Measurements from ENCODE around the gene TRIM47. TPM values are rescaled to one million over a fixed set of nuclear protein-coding genes. Genes with fewer than 3 reads are reported as not detected.

TRIM47 gene, protein sequence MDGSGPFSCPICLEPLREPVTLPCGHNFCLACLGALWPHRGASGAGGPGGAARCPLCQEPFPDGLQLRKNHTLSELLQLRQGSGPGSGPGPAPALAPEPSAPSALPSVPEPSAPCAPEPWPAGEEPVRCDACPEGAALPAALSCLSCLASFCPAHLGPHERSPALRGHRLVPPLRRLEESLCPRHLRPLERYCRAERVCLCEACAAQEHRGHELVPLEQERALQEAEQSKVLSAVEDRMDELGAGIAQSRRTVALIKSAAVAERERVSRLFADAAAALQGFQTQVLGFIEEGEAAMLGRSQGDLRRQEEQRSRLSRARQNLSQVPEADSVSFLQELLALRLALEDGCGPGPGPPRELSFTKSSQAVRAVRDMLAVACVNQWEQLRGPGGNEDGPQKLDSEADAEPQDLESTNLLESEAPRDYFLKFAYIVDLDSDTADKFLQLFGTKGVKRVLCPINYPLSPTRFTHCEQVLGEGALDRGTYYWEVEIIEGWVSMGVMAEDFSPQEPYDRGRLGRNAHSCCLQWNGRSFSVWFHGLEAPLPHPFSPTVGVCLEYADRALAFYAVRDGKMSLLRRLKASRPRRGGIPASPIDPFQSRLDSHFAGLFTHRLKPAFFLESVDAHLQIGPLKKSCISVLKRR
- 10 to 100 TPM; 33.9 to 43.4 TPM for total RNA-seq

DNA sequence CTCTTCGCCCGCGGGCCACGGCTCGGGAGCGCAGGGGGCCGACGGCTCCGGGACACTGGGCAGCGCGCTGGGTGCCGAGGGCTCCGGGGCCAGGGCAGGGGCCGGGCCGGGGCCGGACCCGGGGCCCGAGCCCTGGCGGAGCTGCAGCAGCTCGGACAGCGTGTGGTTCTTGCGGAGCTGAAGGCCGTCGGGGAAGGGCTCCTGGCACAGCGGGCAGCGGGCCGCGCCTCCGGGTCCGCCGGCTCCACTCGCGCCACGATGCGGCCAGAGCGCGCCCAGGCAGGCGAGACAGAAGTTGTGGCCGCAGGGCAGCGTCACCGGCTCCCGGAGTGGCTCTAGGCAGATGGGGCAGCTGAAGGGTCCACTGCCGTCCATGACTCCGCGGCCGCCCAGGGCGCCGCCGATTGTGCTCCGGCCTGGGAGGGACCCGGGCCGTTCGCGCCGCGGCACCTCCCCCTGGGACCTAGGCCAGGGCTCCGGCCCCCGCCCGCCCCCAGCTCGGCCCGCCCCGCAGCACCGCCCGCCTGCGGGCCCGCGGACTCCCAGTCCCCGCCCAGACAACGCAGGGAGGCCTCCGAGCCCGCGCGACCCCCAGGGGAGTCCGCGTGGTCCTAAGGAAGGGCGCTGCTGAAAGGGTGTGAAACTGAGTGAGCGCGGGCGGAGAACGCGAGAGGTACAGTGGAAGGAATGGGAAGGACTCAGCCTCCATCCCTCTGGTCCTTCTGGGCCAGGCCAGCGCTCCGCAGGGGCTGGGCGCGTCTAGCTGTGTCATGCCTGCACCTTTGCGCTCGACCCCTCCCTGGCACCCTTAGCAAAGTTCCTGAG is at the start of gene TRIM47:
Gene TRIM47, minus strand, starts transcription at position 408 of the 825 bp plus-strand sequence. Its CDS starts 33 bp downstream, at position 375.
- Mint-ChIP-seq H3K36me3 (ENCODE audit: low read depth) (peaks cover 18% of the 10 kb centered on the region), H3K27ac (peak within 1 kb of the TSS; percentile 99), H3K4me3 (peak within 1 kb of the TSS; percentile 99), H3K4me1 (peaks cover 51% of the 10 kb centered on the region), H3K27me3 (no peaks in the 10 kb centered on the region), H3K9me3 (no peaks in the 10 kb centered on the region)
- DNase-seq, result peak; percentile 39
- ChIA-PET POLR2A (interaction anchor here (0.8 kb wide), 1 partner anchor 9 kb away, joined by 3 read pairs; no protein-coding TSS in a partner anchor), CTCF (interaction anchor here (0.6 to 4.3 kb wide), 22 partner anchors 9 to 185 kb away, joined by 3 to 22 read pairs (median 5); partner anchors contain the start of genes GALK1, TRIM65, UNC13D and WBP2)

DNA sequence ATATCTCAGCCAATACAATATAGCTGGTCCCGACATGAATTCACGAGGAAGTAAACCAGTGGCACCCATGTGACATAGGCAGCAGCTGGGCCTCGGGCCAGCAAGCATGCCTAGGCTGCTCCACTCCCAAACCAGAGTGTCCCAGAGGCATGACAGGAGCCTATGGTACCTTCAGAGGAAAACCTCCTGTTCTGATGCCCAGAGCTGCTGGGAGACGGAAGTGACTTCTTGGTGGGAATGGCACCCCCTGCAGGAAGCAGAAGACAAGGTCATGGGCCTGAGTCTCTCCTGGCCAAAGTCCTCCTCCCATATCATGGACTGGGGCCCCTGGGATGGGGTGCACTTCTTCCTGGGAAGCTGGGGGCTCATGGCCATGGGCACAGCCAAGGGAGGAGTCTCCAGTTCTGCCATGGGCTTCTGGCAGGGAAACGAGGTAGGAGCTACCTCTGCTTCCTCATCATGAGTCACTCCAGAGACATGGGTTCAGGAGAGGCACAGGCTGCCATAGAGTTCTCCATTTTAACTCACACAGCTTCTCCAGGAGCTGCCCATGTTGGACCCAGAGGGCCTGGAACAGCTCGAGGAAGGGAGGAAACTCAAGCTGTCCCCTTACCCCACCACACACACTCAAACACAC is 49.0 kb upstream of the TRIM47 start:
- Mint-ChIP-seq H3K27me3 (no peaks in the 10 kb centered on the region), H3K27ac (no peak overlapping the region), H3K9me3 (no peaks in the 10 kb centered on the region), H3K36me3 (ENCODE audit: low read depth) (no peaks in the 10 kb centered on the region), H3K4me1 (no peaks in the 10 kb centered on the region), H3K4me3 (no peak overlapping the region)
- POLR2A ChIA-PET, result no interaction called here
- DNase-seq, result no peak
- CTCF ChIA-PET, result interaction anchor here (0.5 to 2.0 kb wide), 8 partner anchors 8 to 770 kb away, joined by 3 to 5 read pairs (median 4); partner anchors contain the start of genes FBF1 and TRIM47

DNA sequence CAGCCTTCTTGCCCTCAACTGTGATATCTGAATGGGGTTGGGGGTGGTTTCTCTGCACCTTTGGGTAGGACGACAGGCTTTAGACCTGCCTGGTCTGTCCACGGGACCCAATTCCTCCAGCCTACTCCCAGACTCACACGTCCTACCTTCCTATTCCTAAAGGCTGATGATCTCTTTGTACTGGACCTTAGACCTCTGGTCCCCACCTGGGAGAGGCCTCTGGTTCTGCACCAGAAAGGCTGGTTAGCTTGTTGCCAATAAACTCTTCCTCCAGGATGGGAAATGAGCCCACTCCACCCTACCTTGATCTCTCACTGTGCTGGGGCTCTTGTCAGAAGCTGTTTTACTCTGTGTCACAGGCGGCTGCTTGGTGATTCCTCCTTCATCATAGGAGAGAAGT is 48.1 kb upstream of the TRIM47 start:
- CTCF ChIA-PET, result interaction anchor here (0.9 to 1.2 kb wide), 2 partner anchors 42 to 48 kb away, joined by 3 read pairs; partner anchors contain the start of gene TRIM47

DNA sequence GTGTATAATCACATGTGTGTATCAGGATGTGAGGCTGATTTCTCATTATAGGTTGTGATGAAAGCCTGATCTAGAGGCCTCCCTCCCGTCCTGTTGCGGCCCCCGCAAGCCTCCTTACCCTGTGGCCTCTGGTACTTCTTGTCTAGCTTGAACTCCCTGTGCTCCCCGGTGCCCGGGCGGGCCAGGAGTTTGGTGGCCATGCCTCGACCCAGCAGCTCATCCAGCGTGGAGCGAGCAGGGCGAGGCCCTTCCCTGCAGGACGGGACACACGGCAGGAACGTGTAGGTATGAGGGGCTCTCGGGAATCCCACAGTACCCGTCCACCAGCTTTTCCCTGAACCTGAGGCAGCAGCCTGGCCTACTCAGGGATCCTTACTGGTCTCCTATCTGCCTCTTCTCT is 47.5 kb upstream of the TRIM47 start:
- no peaks in the 10 kb centered on the region for H3K36me3 Mint-ChIP-seq (ENCODE audit: low read depth)
- no peak for DNase-seq
- no peaks in the 10 kb centered on the region for H3K4me1 Mint-ChIP-seq
- H3K27me3 Mint-ChIP-seq, result no peaks in the 10 kb centered on the region
- H3K27ac Mint-ChIP-seq, result no peak overlapping the region
- CTCF ChIA-PET, result interaction anchor here (1.0 to 1.2 kb wide), 2 partner anchors 34 to 43 kb away, joined by 3 to 4 read pairs; no protein-coding TSS in a partner anchor
- no peaks in the 10 kb centered on the region for H3K9me3 Mint-ChIP-seq
- no peak overlapping the region for H3K4me3 Mint-ChIP-seq
- POLR2A ChIA-PET, result no interaction called here

More for the DNA sequence above, 48.1 kb upstream of the TRIM47 start:
- Mint-ChIP-seq H3K27me3 (no peaks in the 10 kb centered on the region), H3K36me3 (ENCODE audit: low read depth) (no peaks in the 10 kb centered on the region), H3K27ac (no peak overlapping the region), H3K4me3 (no peak overlapping the region), H3K9me3 (no peaks in the 10 kb centered on the region), H3K4me1 (no peaks in the 10 kb centered on the region)
- DNase-seq, result no peak
- POLR2A ChIA-PET, result no interaction called here

DNA sequence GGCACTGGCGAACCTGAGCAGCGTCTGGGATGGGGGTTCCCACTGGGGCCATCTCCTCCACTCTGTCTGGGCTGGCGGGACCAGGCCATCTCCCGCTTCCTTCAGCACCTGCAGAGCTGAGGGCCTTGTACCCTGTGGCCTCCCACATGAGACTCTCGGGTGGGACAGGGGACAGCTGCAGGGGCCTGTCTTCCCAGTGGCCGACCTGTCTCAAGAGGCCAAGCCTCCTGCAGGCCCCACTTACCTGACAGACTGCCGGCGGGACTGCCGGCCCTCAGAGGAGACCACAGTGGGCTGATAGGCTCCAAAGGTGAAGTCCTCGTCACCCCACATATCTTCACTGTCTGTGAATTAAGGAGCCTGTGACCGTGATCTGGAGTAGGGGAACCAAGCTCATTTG is 46.7 kb upstream of the TRIM47 start:
- ChIA-PET POLR2A (no interaction called here), CTCF (interaction anchor here (1.0 kb wide), 1 partner anchor 35 kb away, joined by 4 read pairs; no protein-coding TSS in a partner anchor)
- no peaks in the 10 kb centered on the region for H3K36me3 Mint-ChIP-seq (ENCODE audit: low read depth)
- H3K4me3 Mint-ChIP-seq, result no peak overlapping the region
- H3K4me1 Mint-ChIP-seq, result no peaks in the 10 kb centered on the region
- H3K27ac Mint-ChIP-seq, result no peak overlapping the region
- no peak for DNase-seq
- H3K27me3 Mint-ChIP-seq, result no peaks in the 10 kb centered on the region
- no peaks in the 10 kb centered on the region for H3K9me3 Mint-ChIP-seq

DNA sequence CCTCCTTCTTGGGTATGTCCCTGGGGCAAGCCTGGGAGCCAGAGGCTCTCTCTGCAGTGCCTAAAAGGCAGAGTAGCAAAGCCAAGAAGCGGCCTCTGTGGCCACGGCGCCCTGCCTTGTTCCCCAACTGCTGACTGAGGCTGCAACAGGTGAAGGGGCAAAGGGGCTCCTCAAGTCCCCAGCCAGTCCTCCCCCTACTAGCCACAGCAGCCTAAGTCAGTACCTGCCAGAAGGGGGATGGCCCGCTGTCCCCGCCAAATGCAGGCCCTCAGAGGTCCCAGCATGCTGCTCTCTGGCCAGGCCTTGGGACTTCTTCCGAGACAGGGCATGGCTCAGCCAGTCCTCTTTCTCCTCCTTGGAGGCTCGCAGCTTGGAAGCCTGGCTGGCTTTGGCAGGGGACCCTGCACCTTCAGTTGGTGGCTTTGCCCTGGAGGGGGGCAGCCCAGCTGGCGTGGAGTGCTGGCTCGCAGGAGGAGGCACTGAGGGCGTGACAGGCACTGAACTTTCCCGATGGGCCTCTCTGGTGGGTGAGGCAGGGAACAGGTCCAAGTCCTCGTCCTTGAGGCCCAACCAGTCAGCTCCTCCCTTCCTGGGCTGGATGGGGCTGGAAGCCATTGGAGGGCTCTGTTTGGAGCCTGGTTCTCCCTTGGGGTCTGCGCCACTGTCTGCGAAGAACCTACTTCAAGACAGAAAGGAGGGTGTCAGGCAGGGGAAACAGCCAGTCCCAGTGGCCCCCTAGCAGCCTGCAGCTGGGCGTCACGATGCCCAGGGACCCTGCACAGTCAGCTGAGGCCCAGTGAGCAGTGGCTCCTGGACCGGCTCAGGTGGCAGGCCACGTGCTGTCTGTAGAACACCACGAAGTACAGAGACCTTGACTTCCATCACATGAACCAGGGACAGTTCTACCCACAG is 44.8 kb upstream of the TRIM47 start:
- Mint-ChIP-seq H3K27me3 (no peaks in the 10 kb centered on the region), H3K4me3 (no peak overlapping the region), H3K9me3 (no peaks in the 10 kb centered on the region), H3K27ac (no peak overlapping the region), H3K36me3 (ENCODE audit: low read depth) (no peaks in the 10 kb centered on the region), H3K4me1 (no peaks in the 10 kb centered on the region)
- no peak for DNase-seq
- ChIA-PET CTCF (interaction anchor here (1.6 kb wide), 1 partner anchor 12 kb away, joined by 4 read pairs; no protein-coding TSS in a partner anchor), POLR2A (no interaction called here)

DNA sequence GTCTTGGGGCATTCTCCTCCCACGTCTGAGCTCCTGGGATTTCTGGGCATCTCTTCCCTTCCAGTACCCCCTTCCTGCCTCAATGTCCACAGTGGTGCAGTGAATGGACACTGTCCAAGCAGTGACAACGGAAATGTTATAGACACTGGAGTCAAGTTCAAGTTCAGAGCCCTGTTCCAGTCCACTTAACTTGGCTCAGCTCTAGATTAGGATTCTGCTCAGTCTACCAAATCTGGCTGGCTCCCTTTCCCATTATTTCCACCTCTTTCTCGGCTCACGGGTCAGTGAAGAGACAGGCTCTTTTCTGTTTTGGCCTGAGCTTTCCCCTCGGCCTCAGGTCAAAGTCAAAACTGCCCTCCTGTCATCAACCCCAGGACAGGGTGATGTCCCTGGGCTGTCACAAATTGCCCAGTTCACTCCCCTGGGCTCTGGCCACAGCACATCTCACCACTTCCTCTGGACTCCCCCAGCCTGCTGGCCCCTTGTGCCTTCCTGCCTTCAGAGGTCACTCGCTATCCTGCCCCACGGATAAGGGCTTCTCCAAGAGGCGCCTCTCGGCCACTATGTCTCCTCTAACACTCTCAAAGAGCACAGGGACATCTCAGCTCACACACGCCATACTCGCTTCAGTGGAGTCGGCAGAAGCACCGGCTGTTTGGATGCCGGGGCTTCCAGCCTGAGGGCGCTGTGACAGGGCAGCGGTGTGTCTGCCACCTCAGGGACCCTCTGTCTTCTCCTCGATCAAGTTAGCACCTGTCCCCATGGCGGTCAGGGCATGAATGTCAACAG is 44.0 kb upstream of the TRIM47 start:
- ChIA-PET POLR2A (no interaction called here), CTCF (interaction anchor here (1.4 kb wide), 2 partner anchors 26 to 74 kb away, joined by 3 to 5 read pairs; no protein-coding TSS in a partner anchor)
- Mint-ChIP-seq H3K9me3 (no peaks in the 10 kb centered on the region), H3K4me3 (no peak overlapping the region), H3K36me3 (ENCODE audit: low read depth) (no peaks in the 10 kb centered on the region), H3K27ac (no peak overlapping the region), H3K27me3 (no peaks in the 10 kb centered on the region), H3K4me1 (no peaks in the 10 kb centered on the region)
- no peak for DNase-seq

DNA sequence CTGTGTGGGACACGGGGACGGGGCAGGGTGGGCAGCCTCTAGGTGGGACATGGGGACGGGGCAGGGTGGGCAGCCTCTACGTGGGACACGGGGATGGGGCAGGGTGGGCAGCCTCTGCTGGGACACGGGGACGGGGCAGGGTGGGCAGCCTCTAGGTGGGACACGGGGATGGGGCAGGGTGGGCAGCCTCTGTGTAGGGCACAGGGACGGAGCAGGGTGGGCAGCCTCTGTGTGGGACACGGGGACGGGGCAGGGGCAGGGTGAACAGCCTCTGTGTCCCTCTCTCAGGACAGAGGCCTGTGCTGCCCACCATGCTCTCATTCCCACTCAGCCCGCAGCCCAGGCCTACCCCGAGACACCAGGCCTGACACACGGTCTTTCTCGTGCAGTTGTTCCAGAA is 43.2 kb upstream of the TRIM47 start:
- peaks cover 2% of the 10 kb centered on the region for H3K36me3 Mint-ChIP-seq (ENCODE audit: low read depth)
- no peak overlapping the region for H3K4me3 Mint-ChIP-seq
- H3K4me1 Mint-ChIP-seq, result peaks cover 3% of the 10 kb centered on the region
- DNase-seq, result no peak
- ChIA-PET POLR2A (no interaction called here), CTCF (interaction anchor here (1.4 kb wide), 2 partner anchors 26 to 75 kb away, joined by 3 to 5 read pairs; no protein-coding TSS in a partner anchor)
- H3K9me3 Mint-ChIP-seq, result no peaks in the 10 kb centered on the region
- H3K27ac Mint-ChIP-seq, result no peak overlapping the region
- no peaks in the 10 kb centered on the region for H3K27me3 Mint-ChIP-seq

DNA sequence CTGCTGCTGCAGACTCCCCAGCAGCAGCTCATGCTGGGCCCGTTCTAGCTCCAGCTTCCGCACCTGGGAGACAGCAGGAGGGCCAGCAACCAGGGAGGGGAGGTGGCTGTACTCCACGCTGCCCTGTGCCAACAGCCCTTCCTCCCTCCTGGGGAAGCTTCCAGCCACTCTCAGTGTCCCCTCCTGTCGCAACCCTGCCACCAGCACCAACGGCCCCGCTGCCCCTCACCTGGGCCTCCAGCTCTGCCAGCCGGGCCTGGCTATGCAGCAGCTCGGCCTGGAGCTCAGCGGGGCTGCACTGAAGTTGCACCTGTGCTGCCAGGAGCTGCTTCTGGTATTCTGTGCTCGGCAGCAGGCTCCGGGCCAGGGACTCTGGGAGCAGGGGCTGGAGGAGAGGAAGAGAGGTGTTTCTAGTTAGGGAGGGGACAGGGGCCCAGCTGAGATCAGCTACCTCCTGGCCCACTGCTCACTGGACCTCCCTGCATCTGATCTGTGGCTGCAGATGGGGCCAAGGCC is 41.7 kb upstream of the TRIM47 start:
- peaks cover 2% of the 10 kb centered on the region for H3K36me3 Mint-ChIP-seq (ENCODE audit: low read depth)
- CTCF ChIA-PET, result interaction anchor here (0.6 to 3.3 kb wide), 4 partner anchors 9 to 77 kb away, joined by 3 to 28 read pairs (median 4); partner anchors contain the start of gene MRPL38
- H3K4me1 Mint-ChIP-seq, result peaks cover 3% of the 10 kb centered on the region
- no peak overlapping the region for H3K27ac Mint-ChIP-seq
- POLR2A ChIA-PET, result no interaction called here
- no peak for DNase-seq
- no peak overlapping the region for H3K4me3 Mint-ChIP-seq
- no peaks in the 10 kb centered on the region for H3K27me3 Mint-ChIP-seq
- H3K9me3 Mint-ChIP-seq, result no peaks in the 10 kb centered on the region

DNA sequence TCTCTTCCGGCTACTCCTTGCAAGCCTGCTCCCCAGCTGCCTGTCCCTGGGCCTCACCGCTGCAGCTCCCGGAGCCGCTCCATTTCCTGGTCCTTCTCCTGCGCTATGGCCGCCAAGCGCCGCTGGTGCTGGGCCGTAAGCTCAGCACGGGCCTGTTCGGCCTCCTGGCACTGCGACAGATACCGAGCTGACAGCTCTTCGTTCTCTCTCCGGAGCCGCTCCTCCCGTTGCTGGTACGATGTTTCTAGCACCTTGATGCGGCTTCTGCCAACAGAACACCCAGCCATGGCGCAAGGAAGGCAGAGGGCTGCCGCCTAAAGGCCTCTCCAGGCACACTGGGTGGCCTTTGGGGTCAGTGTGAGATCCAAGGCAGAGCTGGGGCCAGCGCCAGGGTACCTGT is 41.2 kb upstream of the TRIM47 start:
- Mint-ChIP-seq H3K4me1 (peaks cover 3% of the 10 kb centered on the region), H3K9me3 (no peaks in the 10 kb centered on the region), H3K27ac (no peak overlapping the region), H3K4me3 (no peak overlapping the region), H3K36me3 (ENCODE audit: low read depth) (peaks cover 2% of the 10 kb centered on the region), H3K27me3 (no peaks in the 10 kb centered on the region)
- DNase-seq, result no peak
- ChIA-PET CTCF (interaction anchor here (0.6 to 3.3 kb wide), 3 partner anchors 8 to 77 kb away, joined by 3 to 28 read pairs (median 4); partner anchors contain the start of gene MRPL38), POLR2A (no interaction called here)
